ENCODE results near the gene TPBGL. TPM values are rescaled to one million over a fixed set of nuclear protein-coding genes. Genes with fewer than 3 reads are reported as not detected.

Gene TPBGL
- total and polyA plus RNA-seq, 10 donors: 0.10 to 0.59 (median 0.16) TPM; not detected in 3

GRCh38 chr11:75241036-75241905 lies 697 bp downstream of the TPBGL start:
- H3K36me3 ChIP-seq: no peaks in the 10 kb centered on the region
- peaks cover 2 to 90% (median 50%) of the 10 kb centered on the region in 7 donors for H3K27me3 ChIP-seq (replicated peaks in 1 of 7)
- WGBS, 5 donors: 0 to 5% (median 1%) methylated on average over 32 to 140 of the region's 140 CpGs
- intact Hi-C loops (cut with DNase I; ENCODE audit: low total_unique reads): loop anchor here (5.0 to 10.0 kb wide), 2 partner anchors 99 to 306 kb away; no protein-coding TSS in a partner anchor
- peaks cover 0 to 25% (median 17%) of the 10 kb centered on the region in 6 donors for H3K4me1 ChIP-seq
- H3K4me3 ChIP-seq: peak overlapping the region; percentile 6 to 84 (median 46)
- DNase-seq: peak; percentile 97
- H3K27ac ChIP-seq: peak overlapping the region in 4 of 8 donors; percentile 17 to 50 (median 29)
- H3K9me3 ChIP-seq: no peaks in the 10 kb centered on the region
- peak in 2 of 3 donors; percentile 49 to 50 for TF ChIP-seq POLR2AphosphoS5 (IDR thresholded peaks at IDR 0.05)
- no peak for TF ChIP-seq POLR2A (IDR thresholded peaks at IDR 0.05)
- TF ChIP-seq, protein P1, sequence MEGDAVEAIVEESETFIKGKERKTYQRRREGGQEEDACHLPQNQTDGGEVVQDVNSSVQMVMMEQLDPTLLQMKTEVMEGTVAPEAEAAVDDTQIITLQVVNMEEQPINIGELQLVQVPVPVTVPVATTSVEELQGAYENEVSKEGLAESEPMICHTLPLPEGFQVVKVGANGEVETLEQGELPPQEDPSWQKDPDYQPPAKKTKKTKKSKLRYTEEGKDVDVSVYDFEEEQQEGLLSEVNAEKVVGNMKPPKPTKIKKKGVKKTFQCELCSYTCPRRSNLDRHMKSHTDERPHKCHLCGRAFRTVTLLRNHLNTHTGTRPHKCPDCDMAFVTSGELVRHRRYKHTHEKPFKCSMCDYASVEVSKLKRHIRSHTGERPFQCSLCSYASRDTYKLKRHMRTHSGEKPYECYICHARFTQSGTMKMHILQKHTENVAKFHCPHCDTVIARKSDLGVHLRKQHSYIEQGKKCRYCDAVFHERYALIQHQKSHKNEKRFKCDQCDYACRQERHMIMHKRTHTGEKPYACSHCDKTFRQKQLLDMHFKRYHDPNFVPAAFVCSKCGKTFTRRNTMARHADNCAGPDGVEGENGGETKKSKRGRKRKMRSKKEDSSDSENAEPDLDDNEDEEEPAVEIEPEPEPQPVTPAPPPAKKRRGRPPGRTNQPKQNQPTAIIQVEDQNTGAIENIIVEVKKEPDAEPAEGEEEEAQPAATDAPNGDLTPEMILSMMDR (IDR thresholded peaks at IDR 0.05 in 8 of 11, conservative IDR thresholded peaks at IDR 0.05 in 3 of 11): peak in 8 of 11 experiments; percentile 24 to 98 (median 94)

GRCh38 chr11:75241906-75242644 lies 1.5 kb downstream of the TPBGL start:
- intact Hi-C loops (cut with DNase I; ENCODE audit: low total_unique reads): loop anchor here (5.0 to 10.0 kb wide), 2 partner anchors 100 to 307 kb away; no protein-coding TSS in a partner anchor
- H3K4me3 ChIP-seq: peak overlapping the region in 7 of 8 donors; percentile 44 to 84 (median 47)
- peaks cover 2 to 85% (median 47%) of the 10 kb centered on the region in 7 donors for H3K27me3 ChIP-seq (replicated peaks in 1 of 7)
- H3K4me1 ChIP-seq: peaks cover 0 to 25% (median 17%) of the 10 kb centered on the region in 6 donors
- no peaks in the 10 kb centered on the region for H3K36me3 ChIP-seq
- WGBS, 5 donors: 7 to 18% (median 10%) methylated on average over 33 to 72 of the region's 72 CpGs
- DNase-seq: no peak
- no peaks in the 10 kb centered on the region for H3K9me3 ChIP-seq
- TF ChIP-seq POLR2A (IDR thresholded peaks at IDR 0.05) (no peak), POLR2AphosphoS5 (IDR thresholded peaks at IDR 0.05) (no peak)
- TF ChIP-seq, protein P1 (IDR thresholded peaks at IDR 0.05 in 8 of 11, conservative IDR thresholded peaks at IDR 0.05 in 3 of 11): peak in 5 of 11 experiments; percentile 1 to 52 (median 14)
- H3K27ac ChIP-seq: peak overlapping the region in 2 of 8 donors; percentile 23 to 35

DNA sequence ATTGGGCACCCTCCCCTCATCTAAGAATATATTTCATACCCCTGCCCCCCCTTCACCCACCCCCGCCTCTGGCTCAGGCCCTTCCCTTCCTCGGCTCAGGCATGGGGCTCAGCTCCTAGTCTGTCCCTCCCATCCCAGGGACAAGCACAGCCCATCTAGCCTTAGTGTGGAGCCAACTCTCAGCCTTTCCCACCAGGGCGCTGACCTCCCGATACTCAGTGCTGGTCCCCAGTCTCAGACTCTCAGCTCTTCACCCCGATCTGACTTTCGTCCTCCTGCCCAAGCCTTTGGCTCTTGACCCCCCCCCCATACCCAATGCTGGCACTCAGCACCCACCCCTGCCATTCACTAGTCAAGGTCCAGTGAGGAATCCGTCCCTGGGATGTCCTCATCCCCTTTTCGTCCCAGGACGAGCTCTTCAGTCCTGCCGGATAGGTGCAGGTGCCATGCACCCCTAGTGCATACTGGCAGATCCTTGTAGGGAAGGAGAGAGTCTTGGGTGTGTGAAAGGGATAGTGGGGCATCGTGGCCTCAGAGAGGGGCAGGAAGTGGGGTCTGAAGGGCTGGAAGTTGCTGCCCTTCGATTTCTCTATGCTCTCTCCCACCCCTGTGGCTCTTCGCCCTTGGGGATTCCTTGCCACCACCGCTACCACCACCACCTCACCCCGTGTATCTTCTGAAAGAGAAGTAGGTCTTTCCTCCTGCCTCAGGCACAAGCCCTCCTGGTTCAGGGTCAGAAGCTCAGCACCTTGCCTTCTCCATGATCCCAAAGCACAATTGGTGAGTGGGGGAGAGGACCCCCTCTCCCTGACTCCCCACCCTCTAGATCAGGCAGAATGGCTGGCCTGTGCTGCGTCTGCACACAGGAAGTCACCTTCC lies 2.4 kb downstream of the TPBGL start:
- H3K4me3 ChIP-seq: no peak overlapping the region
- intact Hi-C loops (cut with DNase I; ENCODE audit: low total_unique reads): loop anchor here (5.0 to 10.0 kb wide), 2 partner anchors 101 to 308 kb away; no protein-coding TSS in a partner anchor
- WGBS, 5 donors: 77 to 87% (median 79%) methylated on average over 16 of the region's 16 CpGs
- H3K36me3 ChIP-seq: no peaks in the 10 kb centered on the region
- no peak overlapping the region for H3K27ac ChIP-seq
- peak; percentile 58 for DNase-seq
- H3K4me1 ChIP-seq: peaks cover 0 to 25% (median 17%) of the 10 kb centered on the region in 6 donors
- peaks cover 2 to 76% (median 46%) of the 10 kb centered on the region in 7 donors for H3K27me3 ChIP-seq (replicated peaks in 1 of 7)
- no peak for TF ChIP-seq POLR2AphosphoS5 (IDR thresholded peaks at IDR 0.05)
- TF ChIP-seq, protein P1 (IDR thresholded peaks at IDR 0.05 in 8 of 11, conservative IDR thresholded peaks at IDR 0.05 in 3 of 11): no peak
- no peak for TF ChIP-seq POLR2A (IDR thresholded peaks at IDR 0.05)
- no peaks in the 10 kb centered on the region for H3K9me3 ChIP-seq
